ENCODE data around the gene AHRR.

- TF ChIP-seq, protein P1, sequence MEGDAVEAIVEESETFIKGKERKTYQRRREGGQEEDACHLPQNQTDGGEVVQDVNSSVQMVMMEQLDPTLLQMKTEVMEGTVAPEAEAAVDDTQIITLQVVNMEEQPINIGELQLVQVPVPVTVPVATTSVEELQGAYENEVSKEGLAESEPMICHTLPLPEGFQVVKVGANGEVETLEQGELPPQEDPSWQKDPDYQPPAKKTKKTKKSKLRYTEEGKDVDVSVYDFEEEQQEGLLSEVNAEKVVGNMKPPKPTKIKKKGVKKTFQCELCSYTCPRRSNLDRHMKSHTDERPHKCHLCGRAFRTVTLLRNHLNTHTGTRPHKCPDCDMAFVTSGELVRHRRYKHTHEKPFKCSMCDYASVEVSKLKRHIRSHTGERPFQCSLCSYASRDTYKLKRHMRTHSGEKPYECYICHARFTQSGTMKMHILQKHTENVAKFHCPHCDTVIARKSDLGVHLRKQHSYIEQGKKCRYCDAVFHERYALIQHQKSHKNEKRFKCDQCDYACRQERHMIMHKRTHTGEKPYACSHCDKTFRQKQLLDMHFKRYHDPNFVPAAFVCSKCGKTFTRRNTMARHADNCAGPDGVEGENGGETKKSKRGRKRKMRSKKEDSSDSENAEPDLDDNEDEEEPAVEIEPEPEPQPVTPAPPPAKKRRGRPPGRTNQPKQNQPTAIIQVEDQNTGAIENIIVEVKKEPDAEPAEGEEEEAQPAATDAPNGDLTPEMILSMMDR (IDR thresholded peaks at IDR 0.05), result no peak
- no peak for TF ChIP-seq POLR2A (IDR thresholded peaks at IDR 0.05)
Observed at GRCh38 chr5:395921-396530, 74.5 kb downstream of the AHRR start.
